HG03108 (cell line): Measurements from ENCODE around the gene QARS1.

Experiments used
- ATAC-seq: cut with Tn5 transposase; IDR thresholded peaks from one replicate; pipeline ENCODE4 v1.9.1; 2021; ENCODE audit warnings: moderate library complexity; ENCODE audit not compliant: unreplicated experiment

The QARS1 gene

DNA sequence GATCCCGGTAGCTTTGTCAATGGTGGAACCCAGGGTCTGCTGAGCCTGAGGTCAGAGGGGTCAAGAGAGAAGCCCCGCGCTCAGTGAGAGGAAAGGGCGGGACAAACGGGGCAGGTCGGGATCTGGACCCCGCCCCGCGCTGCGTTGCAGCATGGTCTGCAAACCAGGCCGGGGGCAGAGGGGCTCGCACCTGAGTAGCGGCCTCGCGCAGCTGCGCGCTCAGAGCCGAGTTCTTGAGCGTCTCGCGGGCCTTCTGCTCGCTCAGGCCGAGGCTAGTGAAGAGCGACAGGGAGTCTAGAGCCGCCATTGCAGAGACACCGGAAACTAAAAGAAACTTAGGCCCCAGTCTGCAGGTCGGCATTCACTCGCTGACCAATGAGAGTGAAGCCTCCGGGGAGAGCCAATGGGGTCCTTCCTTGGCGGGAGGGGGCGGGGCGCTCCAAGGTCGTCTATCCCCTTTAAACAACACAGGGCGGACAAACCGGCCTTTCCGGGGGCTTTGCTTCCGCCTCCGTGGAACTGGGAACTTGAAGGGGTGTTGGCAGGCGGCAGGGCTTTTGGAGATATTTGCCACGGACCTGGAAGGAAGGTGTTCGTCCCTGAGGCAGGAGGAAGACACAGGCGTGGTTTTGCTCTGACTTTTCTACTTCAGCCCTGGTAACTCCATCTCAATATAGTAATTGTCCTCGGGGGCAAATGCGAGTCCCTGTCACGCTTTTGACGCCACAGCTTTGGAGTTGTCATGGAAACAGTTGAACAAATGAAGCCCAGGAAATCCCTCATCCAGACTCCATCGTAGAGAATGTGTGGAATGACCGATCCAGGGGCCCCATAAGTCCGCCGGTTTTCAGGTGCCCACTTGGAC is at the start of gene QARS1:
TSS of gene QARS1 (minus strand) at position 331 of the 865 bp plus-strand sequence. CDS start at position 307, 24 bp downstream.
- peak; percentile 89 for ATAC-seq

DNA sequence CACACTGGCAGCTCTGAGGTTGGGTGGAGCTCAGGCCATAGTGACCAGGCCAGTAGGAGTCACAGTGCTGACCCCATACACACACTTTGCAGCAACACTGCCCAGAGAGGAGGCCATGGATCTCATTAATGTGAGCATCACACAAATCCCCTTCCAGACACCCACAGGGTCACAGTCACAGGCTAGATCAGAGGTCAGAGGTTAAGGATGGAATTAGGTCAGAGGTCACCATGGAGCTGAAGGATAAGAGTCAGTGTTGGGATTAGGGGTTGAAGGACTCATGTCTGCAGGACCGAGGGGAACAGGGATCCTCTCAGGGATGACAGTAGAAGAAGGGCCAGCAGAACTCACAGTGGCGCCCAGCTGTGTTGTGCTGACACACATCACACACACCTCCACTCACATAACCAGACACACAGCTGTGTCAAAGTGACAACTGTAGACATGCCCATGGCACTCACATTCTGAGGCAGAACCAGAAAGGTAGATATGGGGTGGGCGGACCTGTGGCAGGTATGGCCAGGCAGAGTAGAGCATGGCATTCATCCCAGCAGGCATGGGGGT is 48.9 kb upstream of the QARS1 start:
- ATAC-seq, result no peak

DNA sequence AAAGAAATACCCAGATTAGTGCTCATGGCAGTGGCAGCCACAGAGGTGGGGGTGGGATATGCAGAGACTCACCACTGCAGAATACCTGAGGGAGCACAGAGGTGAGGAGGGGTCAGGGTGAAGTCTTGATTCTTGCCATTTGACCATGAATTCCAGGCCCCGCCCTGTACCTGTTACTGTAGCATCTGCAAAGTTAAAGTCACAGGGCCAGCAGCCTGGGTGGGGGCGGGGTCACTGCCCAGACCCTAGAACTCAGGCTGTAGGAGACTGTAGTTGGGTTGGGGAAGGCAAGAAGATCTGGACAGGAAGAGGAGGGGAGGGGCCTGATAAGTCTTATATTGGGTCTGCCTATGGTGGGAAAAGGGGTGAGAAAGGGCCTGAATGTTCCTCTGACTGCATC is 47.1 kb upstream of the QARS1 start:
- no peak for ATAC-seq

DNA sequence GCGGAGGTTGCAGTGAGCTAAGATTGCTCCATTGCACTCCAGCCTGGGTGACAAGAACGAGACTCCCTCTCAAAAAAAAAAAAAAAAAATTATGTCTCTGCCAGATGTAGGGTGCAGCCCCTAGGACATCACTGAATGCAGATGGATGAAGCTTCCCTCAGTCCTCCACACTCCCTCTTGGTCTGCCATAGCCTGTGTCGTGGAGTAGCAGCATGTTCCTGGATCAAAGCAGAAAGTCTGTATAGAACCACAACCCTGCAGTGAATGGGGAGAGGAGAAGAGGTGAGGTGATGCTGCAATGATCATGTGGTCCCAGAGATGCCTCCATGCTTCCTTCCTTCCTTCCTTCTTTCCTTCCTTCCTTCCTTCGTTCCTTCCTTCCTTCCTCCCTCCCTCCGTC is 43.6 kb upstream of the QARS1 start:
- ATAC-seq, result no peak

- no peak for ATAC-seq
Measured at GRCh38 chr3:49140080-49140479, 35.5 kb upstream of the QARS1 start.

- no peak for ATAC-seq
Measured at GRCh38 chr3:49135499-49135898, 30.9 kb upstream of the QARS1 start.

GRCh38 chr3:49134471-49135265 is 30.1 kb upstream of the QARS1 start:
- ATAC-seq, result no peak

DNA sequence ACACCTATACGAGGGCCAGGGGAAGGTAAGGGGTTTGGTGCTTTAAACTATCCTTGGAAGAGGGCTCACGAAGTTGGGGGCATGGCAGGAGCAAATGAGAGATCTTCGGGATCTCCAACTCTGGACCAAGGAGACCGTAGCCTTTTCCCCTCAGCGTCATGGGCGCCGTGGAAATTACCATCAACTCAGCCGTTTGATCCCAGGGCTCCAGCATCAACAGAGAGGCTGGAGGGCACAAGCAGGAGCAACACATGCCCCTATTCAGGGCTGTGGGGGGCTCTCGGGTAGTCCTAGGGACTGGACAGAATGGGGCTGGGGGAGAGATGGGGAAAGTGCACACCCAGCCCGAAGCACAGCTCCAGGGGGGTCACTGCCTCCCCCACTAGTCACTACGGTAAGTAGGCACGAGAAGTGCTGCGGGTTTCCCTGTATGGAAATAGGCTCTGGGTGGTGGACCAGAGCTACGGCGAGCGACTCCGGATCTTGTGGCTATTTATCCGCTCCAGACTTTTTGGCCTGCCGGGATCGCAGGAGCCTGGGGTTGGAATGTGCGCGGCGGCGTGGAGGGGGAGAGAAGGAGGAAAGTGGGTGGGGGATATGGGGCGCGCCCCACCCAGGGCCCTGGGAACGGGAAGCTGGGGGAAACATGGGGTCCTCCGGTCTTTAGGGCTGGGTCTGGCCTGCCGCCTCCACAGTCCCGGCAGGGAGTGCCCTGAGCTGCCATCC is 28.8 kb upstream of the QARS1 start:
- no peak for ATAC-seq

GRCh38 chr3:49132437-49133225 is 28.1 kb upstream of the QARS1 start, which contains the start of gene LAMB2:
Gene LAMB2, minus strand, starts transcription at chr3:49133050. Its CDS starts 183 bp downstream, at chr3:49132867.
- no peak for ATAC-seq

DNA sequence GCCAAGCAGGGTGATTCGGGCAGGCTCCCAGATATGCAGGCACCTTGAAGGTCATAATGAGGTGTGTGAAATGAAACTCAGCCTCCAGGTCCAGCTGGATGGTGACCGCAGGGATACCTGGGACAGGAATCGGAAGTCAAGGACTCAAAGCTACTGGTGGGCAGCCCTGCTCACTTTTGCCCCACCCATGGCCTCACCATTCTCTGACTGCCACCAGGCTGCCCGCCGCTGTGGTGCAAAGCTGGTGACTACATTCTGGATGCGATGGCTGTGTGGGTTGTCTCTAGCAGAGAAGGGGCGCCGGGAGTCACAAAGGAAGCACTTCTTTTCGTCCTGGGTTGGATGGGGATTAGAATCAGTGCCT is 27.5 kb upstream of the QARS1 start:
- ATAC-seq, result no peak

GRCh38 chr3:49131576-49131975 is 27.0 kb upstream of the QARS1 start:
- no peak for ATAC-seq

- ATAC-seq, result no peak
Measured at GRCh38 chr3:49131040-49131439, 26.5 kb upstream of the QARS1 start.

GRCh38 chr3:49124991-49125670 is 20.6 kb upstream of the QARS1 start:
- no peak for ATAC-seq

DNA sequence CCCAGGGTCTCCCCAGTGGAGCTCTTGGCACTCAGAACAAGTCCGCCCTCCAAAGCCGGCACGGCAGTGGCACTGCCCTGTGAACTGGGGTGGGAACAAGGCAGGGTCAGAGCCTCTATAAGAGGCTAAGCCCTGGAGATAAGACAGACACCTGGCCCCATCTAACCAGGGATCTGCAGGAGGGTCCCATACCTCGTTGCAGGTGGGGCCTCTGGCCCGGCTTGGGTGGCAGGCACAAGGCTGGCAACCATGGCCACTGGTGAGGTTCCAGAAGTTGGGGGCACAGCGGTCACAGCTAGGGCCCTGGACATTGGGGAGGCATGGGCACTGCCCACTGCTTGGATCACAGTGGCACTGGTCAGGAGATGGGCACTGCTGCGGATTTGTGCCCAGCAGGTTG is 19.6 kb upstream of the QARS1 start:
- ATAC-seq, result no peak

DNA sequence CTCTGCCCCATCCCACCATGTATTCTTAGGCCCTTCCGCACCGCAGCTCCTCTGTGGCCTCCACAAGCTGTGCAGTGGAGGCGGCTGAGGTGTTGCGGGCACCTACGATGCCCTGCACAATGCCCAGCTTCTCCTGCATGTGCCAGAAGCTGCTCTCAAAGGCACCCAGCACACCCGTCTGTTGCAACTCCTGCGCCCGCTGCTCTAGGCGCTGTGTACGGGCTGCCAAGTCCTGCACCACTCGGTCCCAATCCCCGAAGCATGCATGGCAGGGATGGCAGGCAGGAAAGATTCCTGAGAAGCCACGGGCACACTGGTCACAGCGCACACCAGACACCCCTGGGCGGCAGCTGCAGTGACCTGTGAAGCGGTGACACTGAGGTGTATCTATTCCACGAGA is 19.1 kb upstream of the QARS1 start:
- no peak for ATAC-seq

DNA sequence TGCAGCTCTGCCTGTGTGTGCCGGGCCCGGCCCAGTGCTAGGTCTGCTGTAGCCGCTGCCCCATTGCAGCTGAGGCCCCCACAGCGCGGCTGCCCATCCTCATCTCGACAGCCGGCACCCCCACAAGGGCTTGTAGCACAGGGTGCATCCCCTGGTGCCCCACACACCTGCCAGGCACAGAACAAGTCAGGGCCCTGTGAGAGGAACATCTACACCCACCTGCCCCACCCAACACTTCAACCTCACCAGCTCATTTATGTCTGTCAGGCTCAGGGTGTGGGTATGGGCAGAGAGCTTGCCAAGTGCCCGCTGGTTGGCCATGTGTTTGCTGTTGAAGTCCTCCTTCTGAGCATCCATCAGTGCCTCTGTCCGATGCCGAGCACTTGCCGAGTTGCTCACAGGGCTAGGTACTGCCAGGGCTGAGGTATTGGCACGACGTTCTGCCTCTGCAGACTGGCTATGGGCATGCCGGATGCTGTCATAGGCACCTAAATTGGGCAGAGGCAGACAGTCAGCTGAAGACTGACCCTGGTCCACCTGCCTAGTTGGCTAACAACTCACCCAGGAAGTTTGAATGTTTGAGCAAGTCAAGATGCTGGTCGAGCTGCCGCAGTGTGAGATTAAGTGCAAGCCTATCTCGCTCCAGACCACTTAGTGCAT is 18.5 kb upstream of the QARS1 start:
- ATAC-seq, result no peak

- ATAC-seq, result no peak
Measured at GRCh38 chr3:49122451-49122850, 17.9 kb upstream of the QARS1 start.

DNA sequence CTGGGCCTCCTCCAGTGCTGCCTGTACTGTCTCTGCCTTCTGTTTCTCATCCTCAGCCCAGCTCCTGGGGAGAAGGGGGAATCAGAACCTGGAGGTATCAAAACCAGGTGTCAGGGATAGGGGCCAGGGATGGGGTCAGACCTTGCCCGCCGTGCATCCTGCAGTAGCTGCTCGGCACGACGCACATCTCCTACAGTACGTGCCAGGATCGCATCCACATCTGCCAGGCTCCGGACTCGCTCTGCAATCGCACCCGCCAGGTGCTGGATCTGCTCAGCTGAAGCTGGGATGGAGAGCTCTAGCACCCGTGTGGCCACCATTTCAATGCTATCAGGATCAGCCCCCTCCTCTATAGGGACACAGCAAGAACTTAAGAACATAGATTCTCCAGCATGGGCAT is 17.5 kb upstream of the QARS1 start:
- no peak for ATAC-seq

DNA sequence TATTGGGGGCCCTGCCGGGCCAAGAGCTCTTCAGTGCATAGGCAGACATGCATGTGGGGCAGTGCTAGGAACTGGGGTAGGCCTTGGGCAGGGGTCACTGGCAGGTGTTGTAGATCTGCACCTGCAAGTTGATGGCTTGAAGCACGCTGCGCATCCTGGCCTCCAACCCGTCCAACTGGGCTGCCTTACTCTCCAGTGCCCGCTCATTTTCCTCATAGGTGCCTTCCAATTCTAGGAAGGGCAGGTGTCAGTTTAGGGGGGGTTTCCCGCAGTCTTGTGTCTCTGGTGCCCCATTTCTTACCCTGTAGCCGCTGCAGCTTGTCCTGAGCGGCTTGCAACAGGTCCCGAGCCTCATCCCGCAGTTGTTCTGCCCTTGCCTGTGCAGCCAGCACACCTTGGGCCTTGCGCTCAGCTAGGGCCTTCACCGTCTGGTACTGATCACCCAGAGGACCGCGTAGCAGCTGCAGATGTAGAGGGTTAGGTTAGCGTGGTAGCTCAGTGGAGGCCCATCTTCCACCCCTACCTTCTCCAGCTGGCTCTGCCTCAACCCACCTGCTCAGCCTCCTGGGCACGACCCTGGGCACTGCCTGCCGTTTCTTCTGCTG is 16.7 kb upstream of the QARS1 start:
- ATAC-seq, result no peak
